ENCODE measurements around the gene IDI2.

DNA sequence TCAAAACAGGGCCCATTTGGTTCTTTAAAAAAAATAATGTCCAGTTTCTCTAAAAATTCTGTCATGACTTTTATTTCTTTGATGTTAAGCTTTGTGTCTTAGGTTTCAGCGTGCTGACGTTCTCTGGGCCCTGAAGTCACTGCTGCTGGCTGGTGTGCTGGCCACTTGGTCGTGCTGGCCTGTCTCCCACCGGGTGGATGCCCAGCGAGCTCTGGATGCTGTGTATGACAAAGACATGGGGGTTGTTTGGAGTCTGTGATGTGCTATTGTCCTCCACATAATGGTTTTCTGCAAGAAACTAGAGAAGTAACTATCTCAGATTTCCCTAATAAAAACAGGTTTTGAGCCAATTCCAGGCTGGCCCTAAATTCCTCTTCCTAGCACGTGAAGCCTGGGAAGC is 9.5 kb upstream of the IDI2 start:
- TF ChIP-seq, protein P1, sequence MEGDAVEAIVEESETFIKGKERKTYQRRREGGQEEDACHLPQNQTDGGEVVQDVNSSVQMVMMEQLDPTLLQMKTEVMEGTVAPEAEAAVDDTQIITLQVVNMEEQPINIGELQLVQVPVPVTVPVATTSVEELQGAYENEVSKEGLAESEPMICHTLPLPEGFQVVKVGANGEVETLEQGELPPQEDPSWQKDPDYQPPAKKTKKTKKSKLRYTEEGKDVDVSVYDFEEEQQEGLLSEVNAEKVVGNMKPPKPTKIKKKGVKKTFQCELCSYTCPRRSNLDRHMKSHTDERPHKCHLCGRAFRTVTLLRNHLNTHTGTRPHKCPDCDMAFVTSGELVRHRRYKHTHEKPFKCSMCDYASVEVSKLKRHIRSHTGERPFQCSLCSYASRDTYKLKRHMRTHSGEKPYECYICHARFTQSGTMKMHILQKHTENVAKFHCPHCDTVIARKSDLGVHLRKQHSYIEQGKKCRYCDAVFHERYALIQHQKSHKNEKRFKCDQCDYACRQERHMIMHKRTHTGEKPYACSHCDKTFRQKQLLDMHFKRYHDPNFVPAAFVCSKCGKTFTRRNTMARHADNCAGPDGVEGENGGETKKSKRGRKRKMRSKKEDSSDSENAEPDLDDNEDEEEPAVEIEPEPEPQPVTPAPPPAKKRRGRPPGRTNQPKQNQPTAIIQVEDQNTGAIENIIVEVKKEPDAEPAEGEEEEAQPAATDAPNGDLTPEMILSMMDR (IDR thresholded peaks at IDR 0.05): no peak
- no peak for TF ChIP-seq POLR2A (IDR thresholded peaks at IDR 0.05)

Data from right lobe of liver (tissue), 4 donors.